Osteocyte (in vitro differentiated cells): ENCODE results near the gene HEPN1. TPM values are rescaled to one million over a fixed set of nuclear protein-coding genes. Genes with fewer than 3 reads are reported as not detected.
A peak's percentile ranks its signal among the peaks of the same experiment; 100 is the strongest.

Source experiments
- DNase-seq: peaks from one replicate; pipeline ENCODE4 v3.0.0; 2021; ENCODE audit warnings: mixed read lengths; ENCODE audit not compliant: unreplicated experiment; ENCODE audit errors: extremely low spot score
- H3K27ac Mint-ChIP-seq: one replicate; pipeline ENCODE4 v1.8.0; 2021; ENCODE audit warnings: mild to moderate bottlenecking, mixed read lengths; ENCODE audit not compliant: unreplicated experiment
- H3K27me3 Mint-ChIP-seq: one replicate; pipeline ENCODE4 v1.8.0; 2021; ENCODE audit warnings: mixed read lengths; ENCODE audit not compliant: unreplicated experiment
- H3K36me3 Mint-ChIP-seq: one replicate; pipeline ENCODE4 v1.8.0; 2021; ENCODE audit warnings: mixed read lengths; ENCODE audit not compliant: unreplicated experiment
- H3K4me1 Mint-ChIP-seq: one replicate; pipeline ENCODE4 v1.8.0; 2021; ENCODE audit warnings: mixed read lengths; ENCODE audit not compliant: unreplicated experiment
- H3K4me3 Mint-ChIP-seq: one replicate; pipeline ENCODE4 v1.8.0; 2021; ENCODE audit warnings: mild to moderate bottlenecking, moderate library complexity, mixed read lengths; ENCODE audit not compliant: unreplicated experiment
- H3K9me3 Mint-ChIP-seq: one replicate; pipeline ENCODE4 v1.8.0; 2021; ENCODE audit warnings: mixed read lengths; ENCODE audit not compliant: unreplicated experiment
- CTCF ChIP-seq: fragments of 200-600 bp; sonication (generic); IDR thresholded peaks from 2 replicates; pipeline ENCODE4 v1.5.0; 2021; ENCODE audit warnings: antibody characterized with exemption, mild to moderate bottlenecking, moderate library complexity
- total RNA-seq: library from RNA; stranded (reverse); gene quantifications from 2 replicates; pipeline ENCODE4 v1.2.1, GENCODE V29; 2021

Gene HEPN1
- total RNA-seq, 1 donor from 2014 or later = not detected

- no peak overlapping the region for H3K4me3 Mint-ChIP-seq
- no peak overlapping the region for H3K27ac Mint-ChIP-seq
- peaks cover 18% of the 10 kb centered on the region for H3K4me1 Mint-ChIP-seq
- H3K36me3 Mint-ChIP-seq = no peaks in the 10 kb centered on the region
- no peak for TF ChIP-seq CTCF
- H3K9me3 Mint-ChIP-seq = no peaks in the 10 kb centered on the region
- peaks cover 63% of the 10 kb centered on the region for H3K27me3 Mint-ChIP-seq
- peak; percentile 62 for DNase-seq
Observed at GRCh38 chr11:124872741-124873140, 46.3 kb upstream of the HEPN1 start.

GRCh38 chr11:124873951-124874350 is 45.1 kb upstream of the HEPN1 start:
- Mint-ChIP-seq H3K4me3 (no peak overlapping the region), H3K4me1 (peaks cover 19% of the 10 kb centered on the region), H3K9me3 (no peaks in the 10 kb centered on the region), H3K27ac (no peak overlapping the region), H3K36me3 (no peaks in the 10 kb centered on the region), H3K27me3 (peaks cover 50% of the 10 kb centered on the region)
- DNase-seq = no peak
- TF ChIP-seq CTCF = no peak

GRCh38 chr11:124874571-124875255 is 44.3 kb upstream of the HEPN1 start:
- Mint-ChIP-seq H3K9me3 (no peaks in the 10 kb centered on the region), H3K4me3 (no peak overlapping the region), H3K27ac (no peak overlapping the region), H3K36me3 (no peaks in the 10 kb centered on the region), H3K27me3 (peaks cover 43% of the 10 kb centered on the region), H3K4me1 (peaks cover 17% of the 10 kb centered on the region)
- TF ChIP-seq CTCF = no peak
- no peak for DNase-seq

GRCh38 chr11:124875401-124875800 is 43.6 kb upstream of the HEPN1 start:
- Mint-ChIP-seq H3K4me3 (peak overlapping the region; percentile 85), H3K27ac (peak overlapping the region; percentile 56)

More at GRCh38 chr11:124875401-124875800, 43.6 kb upstream of the HEPN1 start:
- Mint-ChIP-seq H3K27me3 (peaks cover 36% of the 10 kb centered on the region), H3K9me3 (no peaks in the 10 kb centered on the region), H3K4me1 (peaks cover 17% of the 10 kb centered on the region), H3K36me3 (no peaks in the 10 kb centered on the region)
- DNase-seq = no peak
- TF ChIP-seq CTCF = no peak
